Measurements from ENCODE around the gene BBS9.

The BBS9 gene

DNA sequence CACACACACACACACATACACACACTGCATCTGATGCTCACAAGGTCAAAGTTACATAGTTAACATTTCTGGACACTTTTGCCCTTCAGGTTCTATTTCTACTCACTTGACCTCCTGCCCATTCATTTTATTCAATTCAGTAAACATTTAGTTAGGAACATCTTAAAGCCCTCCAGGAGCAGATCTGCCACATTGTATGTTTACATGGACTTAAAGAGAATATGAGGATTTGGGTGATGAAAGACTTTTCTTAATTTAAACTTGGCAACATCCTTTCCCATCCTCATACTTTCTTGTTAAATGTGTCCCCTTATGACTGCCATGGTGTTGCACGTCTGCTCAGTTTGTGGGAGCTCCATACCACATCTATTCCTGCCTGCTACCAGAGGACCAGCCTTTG, 453.2 kb downstream of the BBS9 start:
- Histone ChIP-seq H3K9me3 (replicated peaks in 1 of 11) (no peaks in the 10 kb centered on the region), H3K4me1 (no peaks in the 10 kb centered on the region), H4K20me1 (no peaks in the 10 kb centered on the region), H3K4me2 (no peak overlapping the region), H3K27ac (no peak overlapping the region), H3K4me3 (no peak overlapping the region), H3K9ac (no peak overlapping the region), H3K27me3 (no peaks in the 10 kb centered on the region), H3K36me3 (no peaks in the 10 kb centered on the region)
- TF ChIP-seq Cebpa-rat (IDR thresholded peaks at IDR 0.05): no peak

DNA sequence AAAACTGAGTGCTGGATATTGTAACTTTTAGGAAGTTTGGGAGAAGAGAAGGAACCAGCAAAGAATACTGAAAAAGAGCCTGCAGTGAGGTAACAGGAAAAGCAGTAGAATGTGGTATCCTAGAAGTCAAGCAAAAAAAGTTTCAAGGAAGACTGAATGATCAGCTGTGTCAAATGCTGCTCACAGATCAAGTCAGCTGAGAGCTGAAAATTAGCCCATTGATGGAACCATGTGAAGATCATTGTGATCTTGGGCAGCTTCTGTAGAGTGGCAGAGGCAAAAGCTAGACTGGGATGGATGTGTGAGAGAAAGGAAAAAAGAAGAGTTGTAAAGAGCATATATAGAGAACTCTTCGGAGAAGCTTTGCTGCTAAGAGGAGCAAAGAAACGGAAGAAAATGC, 460.5 kb downstream of the BBS9 start:
- no peaks in the 10 kb centered on the region for H4K20me1 ChIP-seq
- H3K27ac ChIP-seq: no peak overlapping the region
- H3K9ac ChIP-seq: no peak overlapping the region
- H3K9me3 ChIP-seq (replicated peaks in 1 of 11): no peaks in the 10 kb centered on the region
- H3K27me3 ChIP-seq: no peaks in the 10 kb centered on the region
- H3K4me3 ChIP-seq: no peak overlapping the region
- peaks cover 11 to 15% (median 12%) of the 10 kb centered on the region in 10 experiments for H3K4me1 ChIP-seq
- no peak for TF ChIP-seq Cebpa-rat (IDR thresholded peaks at IDR 0.05)
- no peaks in the 10 kb centered on the region for H3K36me3 ChIP-seq
- no peak overlapping the region for H3K4me2 ChIP-seq

DNA sequence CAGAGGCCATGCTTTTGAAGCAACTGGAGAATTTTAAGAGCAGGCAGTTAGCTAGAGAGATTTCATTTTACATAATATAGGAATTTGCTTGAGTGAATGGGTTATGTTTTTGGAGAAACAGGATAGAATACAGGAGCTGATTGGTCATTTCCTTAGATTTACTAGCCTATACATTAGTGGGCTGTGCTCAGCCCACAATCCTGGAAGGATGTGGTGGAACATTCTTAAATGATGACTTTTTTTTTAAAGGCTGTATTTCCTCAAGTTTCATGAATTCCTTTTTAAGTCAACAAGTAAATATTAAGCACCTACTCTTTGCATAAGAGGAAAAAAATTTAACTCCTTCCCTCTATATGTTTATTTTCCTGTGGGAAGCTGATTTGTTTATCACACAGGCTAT, 461.6 kb downstream of the BBS9 start:
- Histone ChIP-seq H3K4me1 (peaks cover 11 to 15% (median 12%) of the 10 kb centered on the region in 10 experiments), H4K20me1 (no peaks in the 10 kb centered on the region), H3K36me3 (no peaks in the 10 kb centered on the region), H3K27ac (no peak overlapping the region), H3K9ac (no peak overlapping the region), H3K9me3 (replicated peaks in 1 of 11) (no peaks in the 10 kb centered on the region), H3K27me3 (no peaks in the 10 kb centered on the region), H3K4me3 (no peak overlapping the region), H3K4me2 (peak overlapping the region in 10 of 11 experiments; percentile 16 to 67 (median 44); a peak in 14 of 22 replicates)
- TF ChIP-seq Cebpa-rat (IDR thresholded peaks at IDR 0.05): no peak

DNA sequence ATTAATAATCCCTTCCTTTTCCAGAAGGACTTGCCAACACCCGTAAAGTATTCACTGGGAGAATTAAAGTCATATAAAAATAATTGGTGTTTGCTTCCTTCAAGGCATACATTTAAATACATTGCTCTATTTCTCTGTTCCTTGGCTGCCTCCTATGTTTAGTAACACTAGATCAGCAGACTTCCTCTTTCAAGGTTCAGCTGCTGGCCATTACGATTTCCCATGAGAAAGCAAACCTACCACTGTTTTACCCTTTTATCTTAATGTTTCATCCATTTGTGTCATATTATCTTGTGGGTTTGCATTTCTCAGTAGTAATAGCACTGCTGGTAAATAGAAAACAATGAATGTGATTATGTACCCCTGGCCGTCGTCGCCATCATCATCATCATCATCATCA, 462.1 kb downstream of the BBS9 start:
- Histone ChIP-seq H3K9me3 (replicated peaks in 1 of 11) (no peaks in the 10 kb centered on the region), H3K4me2 (peak overlapping the region; percentile 16 to 67 (median 44); a peak in 18 of 22 replicates)

DNA sequence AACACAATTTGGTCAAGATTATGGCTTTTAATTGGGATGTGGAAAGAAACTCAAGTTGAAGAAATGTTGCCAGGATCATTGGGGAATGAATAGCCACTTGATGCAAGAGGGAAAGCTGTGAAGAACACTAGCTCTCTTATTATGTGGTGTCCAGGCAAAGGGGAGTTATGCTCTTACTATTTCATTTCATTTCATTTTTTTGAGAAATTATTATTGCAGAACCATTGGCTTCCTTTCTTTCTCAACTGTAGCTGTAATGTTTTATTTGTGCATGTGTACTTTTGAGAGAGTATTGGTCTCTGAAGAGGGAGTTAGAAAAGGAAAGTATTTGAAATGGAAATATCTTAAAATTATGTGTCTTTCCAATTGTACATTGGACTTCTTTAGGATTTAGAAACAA, 463.4 kb downstream of the BBS9 start:
- peaks cover 11 to 15% (median 12%) of the 10 kb centered on the region in 10 experiments for H3K4me1 ChIP-seq
- H3K9ac ChIP-seq: no peak overlapping the region
- H3K9me3 ChIP-seq (replicated peaks in 1 of 11): no peaks in the 10 kb centered on the region
- no peak overlapping the region for H3K4me2 ChIP-seq
- H3K27ac ChIP-seq: no peak overlapping the region
- no peaks in the 10 kb centered on the region for H3K36me3 ChIP-seq
- H3K4me3 ChIP-seq: no peak overlapping the region
- no peaks in the 10 kb centered on the region for H4K20me1 ChIP-seq
- no peak for TF ChIP-seq Cebpa-rat (IDR thresholded peaks at IDR 0.05)
- no peaks in the 10 kb centered on the region for H3K27me3 ChIP-seq

More for the DNA sequence above, 462.1 kb downstream of the BBS9 start:
- no peak for TF ChIP-seq Cebpa-rat (IDR thresholded peaks at IDR 0.05)
- Histone ChIP-seq H3K36me3 (no peaks in the 10 kb centered on the region), H3K27ac (peak overlapping the region in 1 of 11 experiments; percentile 48; a peak in 1 of 22 replicates), H4K20me1 (no peaks in the 10 kb centered on the region), H3K4me3 (no peak overlapping the region), H3K27me3 (no peaks in the 10 kb centered on the region), H3K4me1 (peaks cover 11 to 15% (median 12%) of the 10 kb centered on the region in 10 experiments), H3K9ac (no peak overlapping the region)

DNA sequence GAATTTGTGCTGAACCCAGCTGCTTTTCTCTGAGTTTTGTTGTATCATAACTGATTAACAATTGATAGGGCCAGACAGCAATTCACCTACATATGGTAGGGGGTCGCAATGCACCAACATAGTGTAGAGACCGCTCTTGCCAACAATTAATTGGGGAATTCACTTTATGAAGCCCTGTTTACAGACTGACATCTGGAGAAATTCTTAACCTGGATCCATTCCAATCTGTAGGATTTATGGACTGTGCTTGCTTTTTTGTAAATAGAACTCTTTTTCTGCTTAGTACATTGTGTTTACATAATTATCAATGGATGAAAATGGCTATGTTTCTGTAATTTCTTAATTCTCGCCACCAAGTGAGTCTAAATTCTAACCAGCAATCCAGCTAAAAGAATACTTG, 464.2 kb downstream of the BBS9 start:
- Histone ChIP-seq H3K27ac (no peak overlapping the region), H3K9me3 (replicated peaks in 1 of 11) (no peaks in the 10 kb centered on the region), H3K9ac (no peak overlapping the region), H3K4me1 (peaks cover 11 to 15% (median 12%) of the 10 kb centered on the region in 10 experiments), H4K20me1 (no peaks in the 10 kb centered on the region), H3K4me3 (no peak overlapping the region), H3K36me3 (no peaks in the 10 kb centered on the region), H3K4me2 (no peak overlapping the region), H3K27me3 (no peaks in the 10 kb centered on the region)
- no peak for TF ChIP-seq Cebpa-rat (IDR thresholded peaks at IDR 0.05)

DNA sequence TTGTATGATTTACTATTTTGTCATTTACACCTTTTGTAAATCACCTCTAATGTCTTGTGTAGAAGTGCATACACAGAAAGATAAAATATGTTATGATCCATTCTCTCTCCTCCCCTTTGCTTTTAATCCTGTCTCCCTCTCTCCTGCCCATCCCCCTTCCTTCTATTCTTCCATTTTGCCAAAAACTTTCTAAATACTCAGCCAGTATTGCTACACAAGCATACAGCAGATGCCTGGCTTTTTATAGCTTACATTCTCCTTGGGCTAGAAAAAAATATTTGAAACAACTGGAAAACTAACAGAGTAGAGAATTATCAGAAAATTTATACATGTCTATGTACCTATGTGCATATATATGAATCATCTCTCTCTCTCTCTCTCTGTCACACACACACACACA, 467.3 kb downstream of the BBS9 start:
- Histone ChIP-seq H3K9ac (no peak overlapping the region), H3K4me2 (no peak overlapping the region), H3K9me3 (replicated peaks in 1 of 11) (no peaks in the 10 kb centered on the region), H4K20me1 (no peaks in the 10 kb centered on the region), H3K27ac (no peak overlapping the region), H3K4me1 (peaks cover under 1 to 8% (median 2%) of the 10 kb centered on the region in 10 experiments; a peak in 16 of 20 replicates), H3K36me3 (no peaks in the 10 kb centered on the region), H3K27me3 (no peaks in the 10 kb centered on the region), H3K4me3 (no peak overlapping the region)
- TF ChIP-seq Cebpa-rat (IDR thresholded peaks at IDR 0.05): no peak

DNA sequence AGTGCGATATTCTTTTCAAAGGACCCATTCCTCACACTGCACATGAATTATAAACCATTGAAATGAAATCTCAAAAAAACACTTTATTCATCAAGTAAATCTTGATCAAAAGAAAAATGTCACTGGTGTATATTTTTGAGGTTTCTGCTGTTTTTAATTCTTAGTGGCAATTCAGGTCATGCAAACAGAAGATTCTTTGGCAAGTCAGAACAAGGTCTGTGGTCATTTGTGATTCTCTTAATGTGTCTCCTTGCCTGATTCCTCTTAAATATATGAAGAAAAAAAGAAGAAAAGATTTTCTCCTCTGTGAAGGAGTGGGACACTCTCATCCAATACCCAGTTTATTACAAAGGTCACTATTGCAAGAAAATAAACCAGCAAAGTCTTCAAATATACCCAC, 467.8 kb downstream of the BBS9 start:
- Histone ChIP-seq H3K9ac (no peak overlapping the region), H3K4me3 (no peak overlapping the region), H3K4me1 (peaks cover 0 to 4% (median 0%) of the 10 kb centered on the region in 10 experiments; a peak in 1 of 20 replicates), H3K27me3 (no peaks in the 10 kb centered on the region), H3K36me3 (no peaks in the 10 kb centered on the region), H3K9me3 (replicated peaks in 1 of 11) (no peaks in the 10 kb centered on the region), H3K27ac (no peak overlapping the region), H4K20me1 (no peaks in the 10 kb centered on the region), H3K4me2 (no peak overlapping the region)
- TF ChIP-seq Cebpa-rat (IDR thresholded peaks at IDR 0.05): no peak

DNA sequence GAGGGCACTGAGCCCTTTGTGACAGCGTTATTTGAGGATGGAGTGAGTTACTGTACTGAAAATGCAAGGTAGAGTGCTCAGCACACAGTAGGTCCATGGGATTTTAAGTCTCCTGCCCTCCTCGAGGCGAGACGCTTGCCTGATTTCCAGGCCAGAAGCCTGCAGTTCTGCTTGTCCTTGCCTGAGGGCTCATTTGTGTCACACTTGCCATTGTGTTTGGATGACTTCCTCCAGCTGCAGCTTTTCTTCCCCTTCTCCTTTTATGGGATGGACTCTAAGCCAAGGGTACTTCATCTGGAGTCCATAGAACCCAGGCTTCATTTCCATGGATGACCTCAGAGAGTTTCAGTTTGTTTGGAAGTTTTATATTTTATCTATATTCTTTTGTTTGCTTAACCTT, 471.7 kb downstream of the BBS9 start:
- H3K27me3 ChIP-seq: no peaks in the 10 kb centered on the region
- no peak overlapping the region for H3K27ac ChIP-seq
- TF ChIP-seq Cebpa-rat (IDR thresholded peaks at IDR 0.05): no peak
- H4K20me1 ChIP-seq: no peaks in the 10 kb centered on the region
- H3K4me1 ChIP-seq: peaks cover 0 to 14% (median 0%) of the 10 kb centered on the region in 10 experiments; a peak in 5 of 20 replicates
- H3K4me2 ChIP-seq: no peak overlapping the region
- no peaks in the 10 kb centered on the region for H3K9me3 ChIP-seq (replicated peaks in 1 of 11)
- no peaks in the 10 kb centered on the region for H3K36me3 ChIP-seq
- no peak overlapping the region for H3K4me3 ChIP-seq
- H3K9ac ChIP-seq: no peak overlapping the region

DNA sequence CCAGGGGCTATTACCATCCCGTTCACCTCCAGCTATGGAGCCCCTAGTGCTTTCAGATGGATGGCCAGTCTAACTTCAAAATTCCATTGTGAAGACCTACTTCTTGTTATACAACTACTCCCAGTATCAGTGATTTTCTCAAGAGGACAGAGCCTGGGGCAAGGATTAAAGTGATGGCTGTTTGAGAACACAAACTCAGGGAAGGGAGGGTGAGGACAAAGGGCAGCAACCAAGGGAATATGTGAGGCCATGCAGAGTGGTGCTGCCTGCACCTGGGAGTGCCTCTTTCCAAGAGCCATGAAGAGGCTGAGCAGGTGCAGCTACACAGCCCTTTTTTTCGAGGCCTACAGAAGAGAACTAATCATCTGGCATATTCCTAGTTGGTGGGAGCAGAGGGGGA, 472.5 kb downstream of the BBS9 start:
- H3K4me2 ChIP-seq: no peak overlapping the region
- H3K9me3 ChIP-seq (replicated peaks in 1 of 11): no peaks in the 10 kb centered on the region
- no peak overlapping the region for H3K27ac ChIP-seq
- no peak overlapping the region for H3K4me3 ChIP-seq
- no peaks in the 10 kb centered on the region for H3K36me3 ChIP-seq
- H4K20me1 ChIP-seq: no peaks in the 10 kb centered on the region
- no peaks in the 10 kb centered on the region for H3K27me3 ChIP-seq
- H3K9ac ChIP-seq: no peak overlapping the region
- no peak for TF ChIP-seq Cebpa-rat (IDR thresholded peaks at IDR 0.05)
- H3K4me1 ChIP-seq: peaks cover 0 to 14% (median 0%) of the 10 kb centered on the region in 10 experiments; a peak in 5 of 20 replicates

All from BLaER1 treated with 17β-estradiol and CSF1 and Interleukin-3, amounts not matched to agents 10 nM and 100 nM (cell line).